Measurements from ENCODE around the gene TENM3. TPM values are rescaled to one million over a fixed set of nuclear protein-coding genes. Genes with fewer than 3 reads are reported as not detected.

Gene TENM3
- total RNA-seq, 2 experiments from 2014 or later = not detected

- Mint-ChIP-seq H3K9me3 (no peaks in the 10 kb centered on the region), H3K27me3 (peaks cover 4% of the 10 kb centered on the region), H3K4me3 (no peak overlapping the region), H3K4me1 (ENCODE audit: low read depth) (no peaks in the 10 kb centered on the region), H3K36me3 (no peaks in the 10 kb centered on the region), H3K27ac (no peak overlapping the region)
- CTCF ChIA-PET = no interaction called here
- no peak for DNase-seq
- POLR2A ChIA-PET = no interaction called here
- intact Hi-C loops (cut with micrococcal nuclease) = no loop called here
Measured at GRCh38 chr4:182738283-182739047, 495.3 kb downstream of the TENM3 start.

DNA sequence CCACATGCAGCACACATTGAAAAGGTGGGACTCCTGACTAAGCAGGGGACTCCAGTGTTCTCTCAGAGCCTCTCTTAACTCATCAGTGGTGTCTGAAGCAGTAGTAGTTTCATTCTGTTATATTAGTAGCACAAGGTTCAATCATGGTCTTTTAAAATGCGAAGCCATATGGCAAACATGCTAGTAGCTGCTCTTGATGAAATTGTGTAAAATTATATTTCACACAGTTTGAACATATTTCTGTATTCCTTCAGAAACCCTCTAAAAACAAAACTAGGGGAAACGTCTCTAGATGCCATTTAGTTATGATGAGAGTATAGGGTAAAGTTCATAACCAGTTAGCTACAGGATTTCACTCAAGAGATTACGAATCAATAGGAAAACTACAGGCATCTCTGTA lies 497.1 kb downstream of the TENM3 start:
- peaks cover 4% of the 10 kb centered on the region for H3K27me3 Mint-ChIP-seq
- no peaks in the 10 kb centered on the region for H3K4me1 Mint-ChIP-seq (ENCODE audit: low read depth)
- H3K4me3 Mint-ChIP-seq = no peak overlapping the region
- ChIA-PET POLR2A (no interaction called here), CTCF (no interaction called here)
- no peak overlapping the region for H3K27ac Mint-ChIP-seq
- no peaks in the 10 kb centered on the region for H3K36me3 Mint-ChIP-seq
- no peaks in the 10 kb centered on the region for H3K9me3 Mint-ChIP-seq
- DNase-seq = no peak
- intact Hi-C loops (cut with micrococcal nuclease) = no loop called here

DNA sequence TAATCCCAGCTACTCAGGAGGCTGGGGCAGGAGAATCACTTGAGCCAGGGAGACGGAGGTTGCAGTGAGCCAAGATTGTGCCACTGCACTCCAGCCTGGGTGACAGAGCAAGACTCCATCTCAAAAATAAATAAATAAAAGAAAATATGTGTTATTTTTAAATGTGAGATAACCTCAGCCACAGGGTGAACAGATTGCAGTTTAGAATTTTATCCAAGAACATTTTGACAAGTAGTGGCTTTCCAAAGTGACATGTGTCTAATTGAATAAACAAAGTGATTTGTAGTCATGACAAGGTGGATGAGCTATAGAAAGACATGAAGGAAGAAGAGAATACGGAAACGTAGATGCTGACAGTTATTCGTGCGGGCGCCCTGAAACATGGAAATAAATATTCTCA lies 497.9 kb downstream of the TENM3 start:
- ChIA-PET CTCF (no interaction called here), POLR2A (no interaction called here)
- Mint-ChIP-seq H3K36me3 (no peaks in the 10 kb centered on the region), H3K4me1 (ENCODE audit: low read depth) (no peaks in the 10 kb centered on the region), H3K4me3 (no peak overlapping the region), H3K9me3 (no peaks in the 10 kb centered on the region), H3K27ac (no peak overlapping the region), H3K27me3 (peaks cover 6% of the 10 kb centered on the region)
- DNase-seq = no peak
- intact Hi-C loops (cut with micrococcal nuclease) = no loop called here

- H3K9me3 Mint-ChIP-seq = no peaks in the 10 kb centered on the region
- no peaks in the 10 kb centered on the region for H3K4me1 Mint-ChIP-seq (ENCODE audit: low read depth)
- no peak overlapping the region for H3K4me3 Mint-ChIP-seq
- no peak overlapping the region for H3K27ac Mint-ChIP-seq
- no peak for DNase-seq
- intact Hi-C loops (cut with micrococcal nuclease) = no loop called here
- ChIA-PET POLR2A (no interaction called here), CTCF (no interaction called here)
- no peaks in the 10 kb centered on the region for H3K36me3 Mint-ChIP-seq
- H3K27me3 Mint-ChIP-seq = peaks cover 6% of the 10 kb centered on the region
Measured at GRCh38 chr4:182741914-182742313, 498.7 kb downstream of the TENM3 start.

- no peaks in the 10 kb centered on the region for H3K4me1 Mint-ChIP-seq (ENCODE audit: low read depth)
- H3K9me3 Mint-ChIP-seq = no peaks in the 10 kb centered on the region
- DNase-seq = no peak
- POLR2A ChIA-PET = no interaction called here
- H3K4me3 Mint-ChIP-seq = no peak overlapping the region
- peaks cover 6% of the 10 kb centered on the region for H3K27me3 Mint-ChIP-seq
- no peaks in the 10 kb centered on the region for H3K36me3 Mint-ChIP-seq
- no peak overlapping the region for H3K27ac Mint-ChIP-seq
- CTCF ChIA-PET = no interaction called here
- intact Hi-C loops (cut with micrococcal nuclease) = no loop called here
Measured at GRCh38 chr4:182743815-182744214, 500.6 kb downstream of the TENM3 start.

DNA sequence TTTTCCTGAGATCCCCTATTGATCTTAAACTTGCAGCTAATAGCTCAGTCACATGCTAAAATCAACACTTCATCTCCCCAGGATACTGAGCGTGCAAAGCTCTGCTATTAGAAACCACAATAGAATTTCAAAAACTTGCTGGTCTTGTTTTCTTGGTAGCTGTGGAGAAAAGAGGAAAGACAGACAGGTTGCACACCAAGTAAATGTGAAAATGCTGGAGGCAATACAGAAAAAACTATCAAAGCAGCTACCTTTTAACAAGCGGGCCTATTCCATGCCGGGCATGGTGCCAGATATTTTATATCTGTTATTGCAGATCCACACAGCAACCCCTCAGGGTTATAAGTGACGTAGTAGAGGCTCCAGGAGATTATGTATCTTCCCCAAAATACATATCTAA lies 502.0 kb downstream of the TENM3 start:
- POLR2A ChIA-PET = interaction anchor here (0.7 kb wide), 1 partner anchor 26 kb away, joined by 7 read pairs; no protein-coding TSS in a partner anchor
- Mint-ChIP-seq H3K27me3 (peaks cover 4% of the 10 kb centered on the region), H3K4me1 (ENCODE audit: low read depth) (no peaks in the 10 kb centered on the region), H3K4me3 (no peak overlapping the region), H3K27ac (no peak overlapping the region), H3K9me3 (no peaks in the 10 kb centered on the region), H3K36me3 (no peaks in the 10 kb centered on the region)
- DNase-seq = no peak
- CTCF ChIA-PET = no interaction called here
- intact Hi-C loops (cut with micrococcal nuclease) = no loop called here

- ChIA-PET CTCF (no interaction called here), POLR2A (no interaction called here)
Measured at GRCh38 chr4:182746876-182747275, 503.7 kb downstream of the TENM3 start.

DNA sequence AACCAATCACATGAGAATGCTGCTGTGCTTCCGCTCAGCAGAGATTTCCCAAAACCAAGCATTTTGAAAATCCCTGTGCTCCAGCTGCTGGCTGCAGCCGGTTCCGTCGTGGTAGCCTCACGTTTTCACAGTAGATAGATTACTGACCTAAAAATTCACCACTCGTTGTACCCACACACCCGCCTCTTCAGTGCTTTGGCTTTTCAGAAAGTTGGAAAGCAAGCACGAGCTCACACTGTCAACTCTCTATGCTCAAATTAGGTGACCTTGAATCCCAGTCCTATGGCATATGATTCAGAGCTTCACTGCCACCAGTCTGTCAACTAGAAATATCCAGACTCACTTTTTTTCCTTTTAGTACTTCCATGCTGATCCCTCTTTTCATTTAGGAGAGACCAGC lies 505.1 kb downstream of the TENM3 start:
- no peaks in the 10 kb centered on the region for H3K9me3 Mint-ChIP-seq
- CTCF ChIA-PET = no interaction called here
- no peaks in the 10 kb centered on the region for H3K36me3 Mint-ChIP-seq
- intact Hi-C loops (cut with micrococcal nuclease) = no loop called here
- POLR2A ChIA-PET = no interaction called here
- no peaks in the 10 kb centered on the region for H3K4me1 Mint-ChIP-seq (ENCODE audit: low read depth)
- H3K4me3 Mint-ChIP-seq = no peak overlapping the region
- no peak for DNase-seq
- peaks cover 1% of the 10 kb centered on the region for H3K27me3 Mint-ChIP-seq
- H3K27ac Mint-ChIP-seq = no peak overlapping the region

More at GRCh38 chr4:182746876-182747275, 503.7 kb downstream of the TENM3 start:
- no peak overlapping the region for H3K27ac Mint-ChIP-seq
- no peaks in the 10 kb centered on the region for H3K36me3 Mint-ChIP-seq
- DNase-seq = no peak
- peaks cover 1% of the 10 kb centered on the region for H3K27me3 Mint-ChIP-seq
- no peaks in the 10 kb centered on the region for H3K4me1 Mint-ChIP-seq (ENCODE audit: low read depth)
- no peak overlapping the region for H3K4me3 Mint-ChIP-seq
- intact Hi-C loops (cut with micrococcal nuclease) = no loop called here
- H3K9me3 Mint-ChIP-seq = no peaks in the 10 kb centered on the region

- Mint-ChIP-seq H3K4me3 (no peak overlapping the region), H3K27ac (no peak overlapping the region)
Measured at GRCh38 chr4:182748949-182749348, 505.7 kb downstream of the TENM3 start.

GRCh38 chr4:182749667-182750167 lies 506.5 kb downstream of the TENM3 start:
- no peaks in the 10 kb centered on the region for H3K36me3 Mint-ChIP-seq
- intact Hi-C loops (cut with micrococcal nuclease) = no loop called here
- H3K27ac Mint-ChIP-seq = no peak overlapping the region
- no peaks in the 10 kb centered on the region for H3K9me3 Mint-ChIP-seq
- no peaks in the 10 kb centered on the region for H3K4me1 Mint-ChIP-seq (ENCODE audit: low read depth)
- H3K4me3 Mint-ChIP-seq = no peak overlapping the region
- no peak for DNase-seq
- CTCF ChIA-PET = no interaction called here
- H3K27me3 Mint-ChIP-seq = peaks cover 1% of the 10 kb centered on the region
- POLR2A ChIA-PET = no interaction called here

More at GRCh38 chr4:182748949-182749348, 505.7 kb downstream of the TENM3 start:
- intact Hi-C loops (cut with micrococcal nuclease) = no loop called here
- DNase-seq = no peak
- no peaks in the 10 kb centered on the region for H3K9me3 Mint-ChIP-seq
- H3K4me1 Mint-ChIP-seq (ENCODE audit: low read depth) = no peaks in the 10 kb centered on the region
- POLR2A ChIA-PET = no interaction called here
- CTCF ChIA-PET = no interaction called here
- no peaks in the 10 kb centered on the region for H3K36me3 Mint-ChIP-seq
- peaks cover 1% of the 10 kb centered on the region for H3K27me3 Mint-ChIP-seq

- ChIA-PET POLR2A (no interaction called here), CTCF (no interaction called here)
- Mint-ChIP-seq H3K9me3 (no peaks in the 10 kb centered on the region), H3K4me3 (no peak overlapping the region), H3K27me3 (peaks cover 2% of the 10 kb centered on the region), H3K4me1 (ENCODE audit: low read depth) (no peaks in the 10 kb centered on the region), H3K36me3 (no peaks in the 10 kb centered on the region), H3K27ac (no peak overlapping the region)
- no peak for DNase-seq
- intact Hi-C loops (cut with micrococcal nuclease) = no loop called here
Measured at GRCh38 chr4:182752158-182752910, 509.1 kb downstream of the TENM3 start.

GRCh38 chr4:182754895-182755294 lies 511.7 kb downstream of the TENM3 start:
- no peak overlapping the region for H3K27ac Mint-ChIP-seq
- POLR2A ChIA-PET = no interaction called here
- peaks cover 2% of the 10 kb centered on the region for H3K27me3 Mint-ChIP-seq
- CTCF ChIA-PET = no interaction called here
- intact Hi-C loops (cut with micrococcal nuclease) = no loop called here
- no peaks in the 10 kb centered on the region for H3K9me3 Mint-ChIP-seq
- DNase-seq = no peak
- H3K4me1 Mint-ChIP-seq (ENCODE audit: low read depth) = no peaks in the 10 kb centered on the region
- H3K36me3 Mint-ChIP-seq = no peaks in the 10 kb centered on the region
- no peak overlapping the region for H3K4me3 Mint-ChIP-seq

- POLR2A ChIA-PET = no interaction called here
- intact Hi-C loops (cut with micrococcal nuclease) = no loop called here
- no peak for DNase-seq
Measured at GRCh38 chr4:182756161-182756690, 513.0 kb downstream of the TENM3 start.

More at GRCh38 chr4:182756161-182756690, 513.0 kb downstream of the TENM3 start:
- H3K4me1 Mint-ChIP-seq (ENCODE audit: low read depth) = no peaks in the 10 kb centered on the region
- CTCF ChIA-PET = no interaction called here
- no peak overlapping the region for H3K27ac Mint-ChIP-seq
- H3K9me3 Mint-ChIP-seq = no peaks in the 10 kb centered on the region
- no peaks in the 10 kb centered on the region for H3K36me3 Mint-ChIP-seq
- peaks cover 2% of the 10 kb centered on the region for H3K27me3 Mint-ChIP-seq
- H3K4me3 Mint-ChIP-seq = no peak overlapping the region

Measured in activated CD4-positive, alpha-beta memory T cell treated with anti-CD3 and anti-CD28 coated beads for 36 hours (primary cell).